ENCODE results near the gene NAA38.
"Not testable (repeated sequence)": the region's sequence is repeated elsewhere in the genome, so short reads cannot be mapped to it uniquely, and the experiment has no call there.

Gene NAA38

GRCh38 chr17:7820231-7820630 lies 37.1 kb downstream of the NAA38 start:
- DNase-seq = no peak

GRCh38 chr17:7818746-7819645 lies 38.4 kb downstream of the NAA38 start:
- no peak for DNase-seq

- DNase-seq = no peak
Measured at GRCh38 chr17:7818026-7818425, 39.3 kb downstream of the NAA38 start.

GRCh38 chr17:7817643-7817964 lies 39.8 kb downstream of the NAA38 start:
- no peak for DNase-seq

- no peak for DNase-seq
Measured at GRCh38 chr17:7816926-7817642, 40.3 kb downstream of the NAA38 start.

GRCh38 chr17:7814969-7815368 lies 42.4 kb downstream of the NAA38 start:
- DNase-seq = no peak

GRCh38 chr17:7811251-7811650 lies 46.1 kb downstream of the NAA38 start:
- DNase-seq = no peak

- DNase-seq = not testable (repeated sequence)
Measured at GRCh38 chr17:7809791-7810343, 47.5 kb downstream of the NAA38 start.

- no peak for DNase-seq
Measured at GRCh38 chr17:7809086-7809790, 48.1 kb downstream of the NAA38 start.

- no peak for DNase-seq
Measured at GRCh38 chr17:7807206-7807605, 50.2 kb downstream of the NAA38 start.

All from NCI-H526 (cell line).